ENCODE data around the gene EHMT1.
"Not testable (repeated sequence)": the region's sequence is repeated elsewhere in the genome, so short reads cannot be mapped to it uniquely, and the experiment has no call there.

EHMT1 gene

DNA sequence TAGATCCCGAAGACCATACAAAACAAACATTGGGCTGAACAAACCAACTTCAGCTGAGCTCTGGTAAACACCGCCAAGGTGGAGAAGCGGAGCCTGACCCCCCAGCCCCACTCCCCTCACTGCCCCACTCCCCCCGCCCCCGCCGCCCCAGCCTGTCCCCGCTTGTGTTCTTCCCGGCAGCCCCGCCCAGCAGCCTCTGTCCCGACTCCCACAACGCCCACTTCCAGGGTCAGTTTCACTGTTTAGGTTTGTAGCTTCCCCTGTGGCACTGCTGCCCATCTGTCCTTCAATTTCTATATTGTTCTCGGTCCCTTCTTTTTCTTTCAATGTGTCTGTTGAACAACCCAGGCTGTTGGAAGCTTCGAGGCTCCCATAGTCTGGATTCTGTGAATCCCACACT lies 146.7 kb downstream of the EHMT1 start:
- no peak for DNase-seq

DNA sequence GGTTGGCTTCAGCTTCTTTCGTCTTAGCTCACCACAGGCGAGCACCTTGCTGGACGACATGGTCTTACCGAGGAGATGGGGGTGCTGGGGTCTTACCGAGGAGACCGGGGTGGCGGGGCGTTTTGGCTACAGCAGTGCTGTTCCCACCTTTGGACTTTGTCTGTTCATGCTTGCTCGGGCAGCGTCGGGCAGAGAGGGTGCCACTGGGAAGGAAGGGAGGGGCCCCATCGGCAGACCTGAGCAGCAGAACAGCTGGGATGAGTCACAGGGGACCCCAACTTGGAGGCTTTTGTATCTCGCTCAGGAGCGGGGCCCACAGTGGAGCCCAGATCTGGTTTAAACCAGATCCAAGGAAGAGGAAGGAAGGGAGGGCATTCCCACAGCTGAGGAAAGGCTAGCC lies 152.8 kb downstream of the EHMT1 start:
- DNase-seq = no peak

DNA sequence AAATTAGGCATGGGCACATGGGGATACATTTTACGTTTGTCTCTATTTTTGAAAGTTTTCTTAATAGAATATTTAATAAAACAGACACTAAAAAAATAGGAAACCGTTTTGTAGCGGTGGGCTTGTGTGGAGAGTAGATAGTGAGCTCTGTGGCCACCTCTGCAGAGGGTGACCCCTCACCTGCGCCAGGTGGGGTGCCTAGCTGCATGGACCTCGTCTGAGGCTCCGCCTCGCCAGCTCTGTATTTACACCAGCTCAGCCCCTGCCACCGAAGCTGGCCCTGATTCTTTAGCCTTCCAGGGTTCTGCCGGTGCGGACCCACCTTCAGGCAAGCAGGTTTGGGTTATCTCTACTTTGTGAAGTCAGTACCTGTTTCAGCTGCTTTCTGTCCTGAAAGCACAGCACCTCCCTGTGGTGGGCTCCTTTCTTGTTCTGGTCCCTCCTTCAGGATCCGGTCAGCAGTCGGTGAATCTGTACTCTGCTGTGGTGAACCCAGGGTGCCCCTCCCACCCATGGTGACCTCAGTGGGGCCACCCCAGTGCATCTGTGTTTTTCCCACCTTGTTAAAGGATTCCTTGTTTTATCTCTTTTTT lies 153.6 kb downstream of the EHMT1 start:
- no peak for DNase-seq

DNA sequence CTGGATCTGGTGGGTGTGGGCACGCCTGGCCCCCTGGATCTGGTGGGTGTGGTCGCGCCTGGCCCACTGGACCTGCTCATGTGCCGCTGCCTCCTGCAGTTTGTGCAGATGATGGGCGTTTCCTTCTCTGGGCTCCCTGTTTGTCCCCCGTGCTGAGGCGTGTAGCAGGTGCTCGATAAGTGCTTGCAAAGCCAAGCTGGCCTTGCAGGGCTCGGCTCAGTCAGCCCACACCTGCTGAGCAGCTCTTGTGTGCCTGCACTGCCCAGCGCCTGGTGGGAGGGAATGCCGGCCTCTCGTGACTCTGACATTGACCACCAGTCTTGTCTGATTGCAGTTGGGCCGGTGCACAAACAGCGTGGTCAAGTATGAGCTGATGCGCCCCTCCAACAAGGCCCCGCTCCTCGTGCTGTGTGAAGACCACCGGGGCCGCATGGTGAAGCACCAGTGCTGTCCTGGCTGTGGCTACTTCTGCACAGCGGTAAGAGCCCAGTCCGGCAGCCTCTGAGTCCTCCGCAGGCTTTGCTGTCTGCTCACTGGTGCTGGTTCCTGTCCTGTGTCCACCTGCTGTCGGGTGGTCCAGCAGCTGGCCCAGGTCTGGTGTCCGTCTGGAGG lies 156.1 kb downstream of the EHMT1 start:
- no peak for DNase-seq

DNA sequence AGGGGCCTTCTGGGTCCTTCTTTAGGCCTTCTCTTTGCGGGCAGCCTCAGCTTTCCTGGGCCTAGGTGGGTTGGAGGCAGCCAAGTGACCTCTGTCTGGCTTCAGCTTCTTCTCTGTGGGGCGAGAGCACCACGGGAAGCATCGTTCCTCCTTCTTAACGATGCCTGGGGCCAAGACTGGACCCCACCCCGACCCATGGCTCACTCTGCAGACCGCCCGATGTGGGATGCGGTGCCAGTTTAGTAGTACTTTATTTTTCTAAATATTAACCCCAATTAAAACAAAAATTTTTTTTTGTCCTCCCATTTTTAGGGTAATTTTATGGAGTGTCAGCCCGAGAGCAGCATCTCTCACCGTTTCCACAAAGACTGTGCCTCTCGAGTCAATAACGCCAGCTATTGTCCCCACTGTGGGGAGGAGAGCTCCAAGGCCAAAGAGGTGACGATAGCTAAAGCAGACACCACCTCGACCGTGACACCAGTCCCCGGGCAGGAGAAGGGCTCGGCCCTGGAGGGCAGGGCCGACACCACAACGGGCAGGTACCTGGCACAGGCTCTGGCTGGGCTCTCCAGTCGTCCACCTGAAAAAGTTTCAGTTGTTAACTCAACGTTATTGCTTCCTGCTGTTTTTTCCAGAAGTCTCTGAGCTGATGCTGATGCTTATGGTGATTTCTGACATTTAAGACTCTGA lies 157.6 kb downstream of the EHMT1 start:
- DNase-seq = no peak

DNA sequence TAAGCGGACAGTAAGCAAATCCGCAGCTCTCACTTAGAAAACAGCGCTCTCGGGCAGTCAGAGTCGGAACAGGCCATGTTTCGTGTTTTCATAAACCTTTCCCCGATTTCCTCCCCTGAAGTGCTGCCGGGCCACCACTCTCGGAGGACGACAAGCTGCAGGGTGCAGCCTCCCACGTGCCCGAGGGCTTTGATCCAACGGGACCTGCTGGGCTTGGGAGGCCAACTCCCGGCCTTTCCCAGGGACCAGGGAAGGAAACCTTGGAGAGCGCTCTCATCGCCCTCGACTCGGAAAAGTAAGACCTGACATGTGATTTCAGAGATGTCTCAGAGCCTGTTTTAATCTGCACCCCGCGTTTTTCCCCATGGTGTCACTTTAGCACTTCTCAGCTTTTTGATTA lies 159.0 kb downstream of the EHMT1 start:
- no peak for DNase-seq

DNA sequence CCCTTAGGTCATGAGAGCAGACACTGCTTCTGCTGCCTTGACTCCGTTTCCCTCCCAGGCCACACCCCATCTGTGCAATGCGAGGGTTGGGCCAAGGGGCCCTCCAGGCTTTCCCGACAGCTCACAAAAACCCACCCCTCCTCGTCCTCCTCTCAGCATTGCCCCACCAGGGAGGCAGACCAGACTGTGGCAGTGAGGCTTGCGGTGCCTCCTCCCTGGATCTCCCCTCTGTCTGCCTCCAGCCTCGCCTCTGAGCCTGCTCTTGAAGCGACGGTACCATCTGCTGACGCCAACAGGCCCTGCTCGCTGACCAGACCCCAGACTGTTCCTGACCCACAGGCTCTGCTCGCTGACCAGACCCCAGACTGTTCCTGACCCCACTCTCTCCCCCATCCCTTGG lies 159.5 kb downstream of the EHMT1 start:
- DNase-seq = no peak

DNA sequence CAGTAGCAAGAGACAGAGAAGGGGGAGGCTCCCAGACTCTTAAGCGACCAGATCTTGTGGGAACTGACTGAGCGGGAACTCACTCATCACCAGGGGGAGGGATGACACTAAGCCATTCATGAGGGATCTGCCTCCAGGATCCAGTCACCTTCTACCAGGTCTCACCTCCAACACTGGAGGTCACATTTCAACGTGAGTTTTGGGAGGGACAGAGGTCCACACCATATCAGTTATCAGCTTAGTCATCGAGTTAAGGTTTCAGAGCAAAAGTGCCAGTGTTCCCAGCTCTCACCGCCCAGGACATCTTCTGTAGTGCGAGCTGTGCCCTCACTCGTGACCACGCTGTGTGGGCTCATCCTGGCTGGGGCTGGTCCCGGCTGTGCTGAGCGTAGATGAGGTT lies 160.1 kb downstream of the EHMT1 start:
- DNase-seq = no peak

DNA sequence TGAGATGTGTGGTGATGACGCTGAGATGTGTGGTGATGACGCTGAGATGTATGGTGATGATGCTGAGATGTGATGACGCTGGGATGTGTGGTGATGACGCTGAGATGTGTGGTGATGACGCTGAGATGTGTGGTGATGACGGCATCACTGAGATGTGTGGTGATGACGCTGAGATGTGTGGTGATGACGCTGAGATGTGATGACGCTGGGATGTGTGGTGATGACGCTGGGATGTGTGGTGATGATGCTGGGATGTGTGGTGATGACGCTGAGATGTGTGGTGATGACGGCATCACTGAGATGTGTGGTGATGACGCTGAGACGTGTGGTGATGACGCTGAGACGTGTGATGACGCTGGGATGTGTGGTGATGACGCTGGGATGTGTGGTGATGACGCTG lies 161.2 kb downstream of the EHMT1 start:
- not testable (repeated sequence) for DNase-seq

DNA sequence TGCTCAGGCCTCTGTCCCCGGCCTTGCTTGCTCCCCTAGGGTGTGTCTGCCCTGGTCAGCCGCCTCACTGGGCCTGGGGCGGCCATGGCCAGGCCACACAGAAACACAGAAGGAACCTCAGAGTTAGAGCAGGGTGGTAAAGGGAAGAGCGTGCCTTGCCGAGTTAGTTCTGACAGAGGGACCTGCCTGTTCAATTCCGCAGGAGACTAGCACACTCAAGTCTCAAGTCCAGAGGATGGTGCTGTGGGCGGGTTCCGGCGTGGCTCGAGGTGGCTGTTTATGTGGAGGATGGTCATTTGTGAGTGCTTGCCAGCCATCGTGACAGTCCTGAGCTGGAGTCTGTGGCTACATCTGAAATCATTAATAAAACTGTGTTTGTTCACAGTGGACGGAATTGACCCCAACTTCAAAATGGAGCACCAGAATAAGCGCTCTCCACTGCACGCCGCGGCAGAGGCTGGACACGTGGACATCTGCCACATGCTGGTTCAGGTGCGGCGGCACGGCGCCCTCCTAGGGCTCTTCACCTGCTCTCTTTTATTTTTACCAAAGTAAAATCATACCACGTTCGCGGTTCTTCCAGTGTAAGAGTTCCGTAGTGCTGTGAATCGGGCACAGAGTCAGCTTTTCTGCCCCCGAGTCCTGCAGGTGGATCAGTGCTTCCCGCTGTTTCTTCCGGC lies 163.2 kb downstream of the EHMT1 start:
- DNase-seq = no peak

DNA sequence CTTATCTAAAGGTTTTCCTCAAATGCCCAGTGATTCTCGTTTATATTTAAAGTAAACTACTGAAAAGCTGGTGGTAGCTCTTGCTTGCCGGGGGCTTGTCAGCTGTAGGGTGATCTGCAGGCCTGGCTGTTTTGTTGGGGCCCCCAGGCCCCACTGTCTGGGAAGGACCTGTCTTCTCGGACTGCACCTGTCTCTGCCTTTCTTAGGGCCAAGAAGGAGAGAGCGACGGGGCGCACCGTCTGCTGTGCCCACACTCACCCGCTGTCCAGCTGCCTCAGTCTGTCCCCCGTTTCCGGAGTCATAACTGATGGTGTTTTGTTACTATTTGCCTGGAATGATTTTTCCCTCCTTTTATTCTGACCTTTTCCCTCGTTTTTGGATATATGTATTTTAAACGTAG lies 164.7 kb downstream of the EHMT1 start:
- no peak for DNase-seq

DNA sequence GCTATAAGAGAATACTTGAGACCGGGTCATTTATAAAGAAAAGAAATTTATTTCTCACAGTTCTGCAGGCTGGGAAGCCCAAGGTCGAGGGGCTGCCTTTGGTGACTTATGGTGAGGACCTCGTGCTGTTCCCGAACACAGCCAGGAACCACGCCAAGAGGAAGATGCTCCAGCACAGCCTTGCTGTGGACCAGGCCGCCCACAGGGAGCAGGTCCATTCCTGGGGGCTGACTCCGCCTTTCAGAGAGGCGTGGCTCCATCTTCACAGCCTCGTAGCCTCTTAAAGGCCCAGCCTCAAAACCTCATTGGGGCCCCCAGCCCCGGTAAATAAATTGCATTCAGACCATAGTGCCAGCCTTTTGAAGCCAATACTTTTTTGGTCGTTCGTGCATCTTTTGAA lies 165.2 kb downstream of the EHMT1 start:
- no peak for DNase-seq

DNA sequence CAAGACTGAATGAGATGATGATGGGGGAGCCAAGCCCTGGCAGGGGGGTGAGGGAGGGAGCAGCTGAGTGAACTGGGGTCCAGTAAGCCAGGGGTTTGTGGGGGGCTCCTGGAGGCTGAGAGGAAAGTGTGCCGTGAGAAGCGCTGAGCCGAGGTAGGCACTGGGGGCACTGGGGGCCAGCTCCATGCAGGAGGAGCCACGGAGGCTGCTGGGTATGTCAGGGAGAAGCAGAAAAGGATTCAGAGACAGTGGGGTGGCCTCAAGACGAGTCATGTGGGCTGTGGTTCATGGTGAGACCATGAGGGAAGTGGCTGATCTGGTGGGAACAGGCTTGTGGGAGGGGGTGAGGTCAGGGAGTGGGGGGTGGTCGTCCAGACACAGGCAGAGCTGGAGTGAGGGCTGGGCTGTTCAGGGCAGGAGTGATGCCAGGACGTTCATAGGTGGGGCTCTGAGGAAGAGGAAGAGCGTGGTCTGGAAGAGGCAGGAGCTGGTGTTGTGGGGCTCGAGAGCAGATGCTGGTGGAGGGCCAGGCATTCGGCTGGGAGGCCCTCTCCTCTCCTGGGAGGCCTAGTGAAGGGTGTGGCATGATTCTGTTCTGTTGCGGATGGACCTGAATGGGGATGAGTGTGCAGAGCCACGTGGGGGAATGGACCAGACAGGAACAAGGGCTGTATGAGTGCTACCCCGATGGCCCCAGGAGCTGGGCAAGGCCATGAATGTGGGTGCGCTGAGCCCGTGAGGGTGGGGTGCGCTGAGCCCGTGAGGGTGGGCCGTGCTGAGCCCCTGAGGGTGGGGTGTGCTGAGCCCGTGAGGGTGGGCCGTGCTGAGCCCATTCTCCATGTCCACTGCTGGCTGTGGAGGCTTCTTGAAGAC lies 166.1 kb downstream of the EHMT1 start:
- no peak for DNase-seq

DNA sequence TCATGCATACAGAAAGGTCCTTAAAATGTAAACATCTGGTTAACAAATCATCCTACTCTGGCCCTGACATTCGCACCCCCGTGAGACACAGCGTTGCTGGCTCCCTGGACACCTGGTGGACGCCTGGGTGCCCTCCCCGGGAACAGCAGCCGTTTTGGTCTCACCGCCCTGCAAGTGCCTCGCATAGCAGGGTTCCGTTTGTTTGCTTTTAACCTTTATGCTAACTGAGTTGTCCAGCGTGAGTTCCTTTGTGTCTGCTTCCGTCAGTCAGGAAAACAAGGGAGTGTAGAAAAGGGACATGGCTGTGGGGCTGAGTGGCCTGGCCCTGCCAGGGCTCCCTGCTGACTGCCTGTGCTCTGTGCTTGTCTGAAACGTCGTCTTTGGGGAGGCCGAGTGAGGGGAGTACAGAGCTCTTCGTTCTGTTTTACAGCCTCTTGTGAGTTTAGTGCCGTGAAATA lies 166.9 kb downstream of the EHMT1 start:
- DNase-seq = no peak

DNA sequence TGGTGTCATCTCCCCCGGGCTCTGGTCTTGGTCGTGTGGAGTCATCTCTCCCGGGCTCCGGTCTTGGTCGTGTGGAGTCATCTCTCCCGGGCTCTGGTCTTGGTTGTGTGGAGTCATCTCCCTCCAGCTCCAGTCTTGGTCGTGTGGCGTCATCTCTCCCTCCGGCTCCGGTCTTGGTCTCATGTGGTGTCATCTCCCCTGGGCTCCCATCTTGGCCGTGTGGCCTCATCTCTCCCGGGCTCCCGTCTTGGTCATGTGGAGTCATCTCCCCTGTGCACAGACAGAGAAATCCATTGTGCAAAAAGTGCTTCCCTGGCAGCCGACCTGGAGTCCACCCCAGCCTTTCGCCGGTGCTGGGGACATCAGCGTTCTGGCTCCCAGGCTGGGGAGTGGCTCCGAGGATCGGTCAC lies 167.7 kb downstream of the EHMT1 start:
- no peak for DNase-seq

DNA sequence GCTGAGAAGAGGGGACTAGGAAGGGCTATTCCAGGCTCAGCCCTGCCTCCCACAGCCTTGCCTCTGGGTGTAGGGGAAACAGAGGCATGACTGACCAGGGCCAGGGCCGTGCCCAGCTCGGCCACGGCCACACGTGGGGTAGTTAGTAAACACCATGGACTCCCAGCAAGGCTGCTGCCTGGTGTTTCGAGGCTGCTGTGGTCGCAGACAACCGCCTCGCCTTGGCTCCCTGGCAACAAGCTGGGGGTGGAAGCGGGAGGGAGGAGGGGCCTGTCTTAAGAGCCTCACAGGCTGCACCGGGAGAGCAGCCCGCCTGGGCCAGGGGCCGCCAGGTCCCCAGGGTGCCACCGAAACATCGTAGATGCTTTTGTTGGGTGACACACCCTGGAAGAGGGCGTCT lies 168.6 kb downstream of the EHMT1 start:
- DNase-seq = no peak

DNA sequence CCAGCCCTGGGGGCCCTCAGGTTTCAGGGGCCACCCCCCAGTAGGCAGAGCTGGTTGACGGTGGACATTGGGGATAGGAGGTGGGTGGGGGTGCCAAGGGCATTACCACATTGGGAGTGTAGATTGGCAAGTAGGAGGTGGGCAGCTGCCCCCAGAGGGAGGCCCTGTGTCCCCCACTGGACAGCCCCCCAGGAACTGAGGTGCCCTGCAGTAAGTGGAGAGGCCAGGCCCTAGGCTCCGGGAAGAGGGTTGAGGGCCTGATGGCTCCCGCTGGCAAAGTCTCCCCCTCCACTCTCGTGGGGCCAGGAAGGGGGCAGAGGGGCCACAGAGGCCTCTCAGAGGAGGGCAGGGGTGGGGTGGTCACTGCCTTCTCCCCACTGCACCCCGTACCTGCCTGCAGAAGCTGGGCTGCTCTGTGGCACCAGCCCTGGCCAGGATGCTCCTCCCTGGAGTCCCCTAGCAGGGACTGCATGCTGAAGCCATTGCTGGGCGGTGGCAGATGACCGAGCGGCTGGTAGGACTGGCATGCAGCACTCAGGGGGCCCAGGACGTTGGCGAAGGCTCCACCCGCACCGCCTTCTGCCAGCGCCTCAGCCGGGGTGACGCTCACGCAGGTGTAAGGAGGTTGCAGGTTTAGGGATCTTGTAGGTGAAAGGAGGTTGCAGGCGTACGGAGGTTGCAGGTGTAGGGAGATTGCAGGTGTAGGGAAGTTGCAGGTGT lies 169.1 kb downstream of the EHMT1 start:
- no peak for DNase-seq

DNA sequence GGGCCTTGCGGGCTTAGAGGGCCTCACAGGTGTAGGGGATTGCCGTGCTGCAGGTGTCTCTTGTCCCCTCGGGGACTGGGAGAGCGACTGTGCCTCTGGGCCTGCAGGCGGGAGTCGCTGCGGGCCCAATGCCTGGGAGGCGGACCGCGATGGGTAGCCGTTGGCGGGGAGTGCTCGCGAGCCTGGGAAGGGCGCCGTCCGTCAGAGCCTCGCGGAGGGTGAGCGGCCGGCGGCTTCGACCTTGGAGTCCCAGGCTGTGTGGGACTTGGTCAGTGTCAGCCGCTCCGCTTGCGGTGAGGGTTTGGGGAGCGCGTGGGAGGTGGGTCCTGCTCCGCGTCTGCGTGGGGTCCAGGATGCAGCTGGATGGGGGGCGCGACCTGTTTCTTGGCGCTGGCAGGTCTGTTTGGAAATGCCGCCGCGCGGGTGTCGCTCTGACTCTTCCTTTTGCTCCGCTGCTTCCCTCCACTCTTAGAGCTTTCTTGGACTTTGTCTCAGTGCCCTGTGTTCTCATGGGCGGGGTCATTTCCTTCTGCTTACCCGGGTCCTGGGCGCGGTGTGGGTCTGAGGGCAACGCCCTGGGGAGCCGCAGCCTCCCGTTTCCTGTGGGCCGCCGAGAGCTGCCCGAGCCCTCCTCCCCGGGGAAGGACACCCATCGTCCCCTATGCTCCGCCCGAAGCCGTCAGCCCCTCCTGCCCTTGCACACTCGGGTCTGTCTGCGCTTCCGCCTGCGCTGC lies 169.9 kb downstream of the EHMT1 start:
- DNase-seq = no peak

DNA sequence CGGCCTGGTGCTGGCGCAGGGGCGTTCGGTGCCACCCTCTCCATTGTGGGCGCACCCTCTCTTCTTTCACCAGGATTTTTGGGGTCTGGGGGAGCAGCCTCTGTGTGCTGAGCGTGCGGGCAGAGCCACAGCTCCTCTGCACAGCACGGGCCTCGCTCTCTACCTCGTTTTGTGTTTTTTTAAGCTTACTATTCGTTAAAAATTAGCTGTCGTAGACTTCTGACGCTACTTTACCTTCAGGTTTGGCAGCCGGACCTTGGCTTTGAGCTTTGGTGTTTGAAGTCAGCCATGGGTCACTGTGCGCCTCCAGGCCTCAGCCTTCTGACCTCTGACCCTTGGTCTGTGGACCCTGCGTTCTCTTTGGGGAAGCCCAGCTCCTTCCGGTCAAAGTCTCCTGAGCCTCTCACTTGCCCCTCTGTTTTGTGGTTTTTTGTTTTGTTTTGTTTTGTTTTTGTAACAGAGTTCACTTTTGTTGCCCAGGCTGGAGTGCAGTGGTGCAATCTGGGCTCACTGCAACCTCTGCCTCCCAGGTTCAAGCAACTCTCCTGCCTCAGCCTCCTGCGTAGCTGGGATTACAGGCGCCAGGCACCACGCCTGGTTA lies 170.6 kb downstream of the EHMT1 start:
- no peak for DNase-seq

DNA sequence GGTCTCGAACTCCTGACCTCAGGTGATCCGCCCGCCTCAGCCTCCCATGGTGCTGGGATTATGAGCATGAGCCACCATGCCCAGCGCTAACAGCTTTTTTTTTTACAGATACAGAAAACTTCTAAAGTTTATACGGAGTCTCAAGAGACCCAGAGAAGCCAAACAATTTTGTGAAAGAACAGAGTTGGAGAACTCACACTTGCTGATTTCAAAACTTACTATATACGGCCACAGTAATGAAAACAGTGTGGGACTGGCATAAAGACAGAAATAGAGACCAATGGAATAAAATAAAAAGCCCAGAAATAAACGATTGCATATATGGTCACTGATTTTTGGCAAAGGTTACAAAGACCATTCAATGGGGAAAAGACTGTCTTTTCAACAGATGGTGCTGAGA lies 173.1 kb downstream of the EHMT1 start:
- DNase-seq = no peak

DNA sequence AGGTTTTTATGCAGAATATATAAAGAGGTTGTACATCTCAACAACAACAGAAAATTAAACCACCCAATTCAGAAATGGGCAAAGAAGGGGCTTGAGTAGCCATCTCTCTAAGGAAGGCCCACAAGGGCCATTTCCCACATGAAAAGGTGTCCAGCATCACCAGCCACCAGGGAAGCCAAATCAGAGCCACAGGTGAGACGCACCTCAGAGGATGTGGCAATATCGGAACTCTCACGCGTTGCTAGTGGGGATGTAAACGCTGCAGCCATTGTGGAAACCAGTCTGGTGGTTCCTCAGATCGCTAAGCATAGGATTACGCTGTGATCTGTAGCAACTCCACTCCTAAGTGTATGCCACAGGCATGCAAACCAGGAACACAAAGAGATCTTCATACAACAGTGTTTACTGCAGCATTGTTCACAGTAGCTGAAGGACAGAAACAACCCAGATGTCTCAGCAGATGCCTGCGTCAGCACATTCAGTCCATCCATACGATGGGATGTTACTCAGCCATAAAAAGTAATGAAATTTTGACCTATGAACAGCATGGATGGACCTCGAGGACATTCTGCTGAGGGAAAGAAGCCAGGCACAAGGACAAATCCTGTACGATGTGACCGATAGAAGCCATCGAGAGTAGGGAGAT lies 174.5 kb downstream of the EHMT1 start:
- DNase-seq = no peak
